ENCODE measurements around the gene DYTN. TPM values are rescaled to one million over a fixed set of nuclear protein-coding genes. Genes with fewer than 3 reads are reported as not detected.

DYTN gene
- total RNA-seq, 1 experiment from 2014 or later = not detected

DNA sequence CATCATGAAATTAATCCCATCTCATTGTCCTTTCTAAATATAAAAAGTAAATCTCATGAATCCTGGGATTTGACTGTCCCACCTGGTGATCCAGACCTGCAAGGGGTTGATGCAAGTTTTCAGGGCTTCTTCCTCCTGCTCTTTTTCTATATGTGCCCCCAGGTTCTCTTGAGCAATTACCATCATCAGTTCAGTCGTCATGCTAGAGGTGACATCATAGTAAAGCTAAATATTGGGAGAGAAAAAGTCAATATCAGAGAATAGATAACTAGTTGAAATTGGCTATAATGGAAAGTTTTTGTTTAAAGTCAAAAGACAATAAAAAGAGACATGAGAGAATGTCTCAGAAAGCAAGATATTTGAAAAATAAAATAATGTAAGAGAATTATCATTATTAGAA lies 38.6 kb upstream of the DYTN start:
- H3K36me3 ChIP-seq (ENCODE audit: control insufficient read depth in 1 of 2, insufficient read depth in 2 of 2, low read length in 2 of 2) = no peaks in the 10 kb centered on the region
- ChIA-PET RAD21 (ENCODE audit: low non-redundant PET in 1 of 2, low total read pairs in 2 of 2, uncharacterized antibody in 2 of 2, unreplicated experiment in 2 of 2) (no interaction called here), CTCF (no interaction called here), POLR2A (no interaction called here)
- no peak overlapping the region for H3K4me3 ChIP-seq (replicated peaks in 1 of 2; ENCODE audit: low read depth in 1 of 2, low read length in 2 of 2)
- H3K9ac ChIP-seq (ENCODE audit: low read length) = no peak overlapping the region
- ATAC-seq (no peak), DNase-seq (ENCODE audit: low read depth, low spot score) (no peak)
- no peaks in the 10 kb centered on the region for H3K9me2 ChIP-seq (ENCODE audit: insufficient read depth)
- H4K20me1 ChIP-seq (ENCODE audit: insufficient read depth) = no peaks in the 10 kb centered on the region
- H3K4me2 ChIP-seq (ENCODE audit: low read length) = no peak overlapping the region
- H3K9me3 ChIP-seq (ENCODE audit: control insufficient read depth in 1 of 2, insufficient read depth in 1 of 2, low read depth in 1 of 2, low read length in 2 of 2) = no peaks in the 10 kb centered on the region
- H3K4me1 ChIP-seq (ENCODE audit: control insufficient read depth in 1 of 2, insufficient read depth in 2 of 2, low read length in 2 of 2) = no peaks in the 10 kb centered on the region
- no peak overlapping the region for H2AFZ ChIP-seq (ENCODE audit: low read depth, low read length, poor library complexity, severe bottlenecking)
- no TSS peak for BruUV-seq (replicated peaks)
- H3K27ac ChIP-seq (ENCODE audit: low read depth, low read length) = no peak overlapping the region
- intact Hi-C loops (cut with micrococcal nuclease) = no loop called here
- H3K27me3 ChIP-seq (ENCODE audit: insufficient read depth, low read length) = no peaks in the 10 kb centered on the region
- TF ChIP-seq JUND (IDR thresholded peaks at IDR 0.05) (no peak), CBX3 (IDR thresholded peaks at IDR 0.05; ENCODE audit: low read depth) (no peak), FOSL1 (IDR thresholded peaks at IDR 0.05; ENCODE audit: low read depth) (no peak), ZFX (IDR thresholded peaks at IDR 0.05) (no peak), TCF7L2 (IDR thresholded peaks at IDR 0.05; ENCODE audit: borderline replicate concordance, extremely low read depth, insufficient read depth, insufficient read length) (no peak), EZH2phosphoT487 (IDR thresholded peaks at IDR 0.05; ENCODE audit: borderline replicate concordance) (no peak), ZNF274 (IDR thresholded peaks at IDR 0.05; ENCODE audit: low read depth, low read length) (no peak)
- TF ChIP-seq, protein P1, sequence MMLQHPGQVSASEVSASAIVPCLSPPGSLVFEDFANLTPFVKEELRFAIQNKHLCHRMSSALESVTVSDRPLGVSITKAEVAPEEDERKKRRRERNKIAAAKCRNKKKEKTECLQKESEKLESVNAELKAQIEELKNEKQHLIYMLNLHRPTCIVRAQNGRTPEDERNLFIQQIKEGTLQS (IDR thresholded peaks at IDR 0.05) = no peak
- TF ChIP-seq, protein P2, sequence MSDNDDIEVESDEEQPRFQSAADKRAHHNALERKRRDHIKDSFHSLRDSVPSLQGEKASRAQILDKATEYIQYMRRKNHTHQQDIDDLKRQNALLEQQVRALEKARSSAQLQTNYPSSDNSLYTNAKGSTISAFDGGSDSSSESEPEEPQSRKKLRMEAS (IDR thresholded peaks at IDR 0.05) = no peak
- no peaks in the 10 kb centered on the region for H3K79me2 ChIP-seq (ENCODE audit: insufficient read depth, low read length)

DNA sequence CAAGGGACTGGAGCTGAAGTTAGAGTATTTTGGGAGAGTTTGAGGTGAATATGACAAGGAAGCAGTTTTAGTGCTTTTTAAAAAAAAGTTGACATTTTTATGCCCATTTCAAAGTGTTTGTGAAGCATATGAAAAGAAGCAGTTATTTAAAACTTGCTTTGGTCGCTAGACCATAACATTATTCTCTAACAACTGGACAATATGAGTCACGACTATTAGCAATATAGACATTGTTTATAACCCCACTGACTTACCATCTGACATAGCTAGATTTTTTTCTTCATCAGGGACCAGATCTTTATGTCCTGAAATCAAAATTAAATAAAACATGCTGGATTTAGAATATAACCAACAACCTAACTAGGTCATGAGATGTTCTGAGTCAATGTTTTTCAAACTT lies 22.6 kb upstream of the DYTN start:
- H3K4me1 ChIP-seq (ENCODE audit: control insufficient read depth in 1 of 2, insufficient read depth in 2 of 2, low read length in 2 of 2) = no peaks in the 10 kb centered on the region
- no peaks in the 10 kb centered on the region for H3K79me2 ChIP-seq (ENCODE audit: insufficient read depth, low read length)
- no peak overlapping the region for H2AFZ ChIP-seq (ENCODE audit: low read depth, low read length, poor library complexity, severe bottlenecking)
- DNase-seq (ENCODE audit: low read depth, low spot score) = no peak
- ChIA-PET CTCF (no interaction called here), RAD21 (ENCODE audit: low non-redundant PET in 1 of 2, low total read pairs in 2 of 2, uncharacterized antibody in 2 of 2, unreplicated experiment in 2 of 2) (no interaction called here), POLR2A (no interaction called here)
- H3K9ac ChIP-seq (ENCODE audit: low read length) = no peak overlapping the region
- H3K27me3 ChIP-seq (ENCODE audit: insufficient read depth, low read length) = no peaks in the 10 kb centered on the region
- H3K4me2 ChIP-seq (ENCODE audit: low read length) = no peak overlapping the region
- H3K9me3 ChIP-seq (ENCODE audit: control insufficient read depth in 1 of 2, insufficient read depth in 1 of 2, low read depth in 1 of 2, low read length in 2 of 2) = no peaks in the 10 kb centered on the region
- no peak for TF ChIP-seq ELF1 (IDR thresholded peaks at IDR 0.05; ENCODE audit: borderline replicate concordance, low read depth)
- TF ChIP-seq, protein P1 (IDR thresholded peaks at IDR 0.05) = no peak
- no peak for TF ChIP-seq ZNF274 (IDR thresholded peaks at IDR 0.05; ENCODE audit: low read depth, low read length)
- TF ChIP-seq ZFX (IDR thresholded peaks at IDR 0.05) = no peak
- TF ChIP-seq EZH2phosphoT487 (IDR thresholded peaks at IDR 0.05; ENCODE audit: borderline replicate concordance) = no peak
- TF ChIP-seq, protein P3, sequence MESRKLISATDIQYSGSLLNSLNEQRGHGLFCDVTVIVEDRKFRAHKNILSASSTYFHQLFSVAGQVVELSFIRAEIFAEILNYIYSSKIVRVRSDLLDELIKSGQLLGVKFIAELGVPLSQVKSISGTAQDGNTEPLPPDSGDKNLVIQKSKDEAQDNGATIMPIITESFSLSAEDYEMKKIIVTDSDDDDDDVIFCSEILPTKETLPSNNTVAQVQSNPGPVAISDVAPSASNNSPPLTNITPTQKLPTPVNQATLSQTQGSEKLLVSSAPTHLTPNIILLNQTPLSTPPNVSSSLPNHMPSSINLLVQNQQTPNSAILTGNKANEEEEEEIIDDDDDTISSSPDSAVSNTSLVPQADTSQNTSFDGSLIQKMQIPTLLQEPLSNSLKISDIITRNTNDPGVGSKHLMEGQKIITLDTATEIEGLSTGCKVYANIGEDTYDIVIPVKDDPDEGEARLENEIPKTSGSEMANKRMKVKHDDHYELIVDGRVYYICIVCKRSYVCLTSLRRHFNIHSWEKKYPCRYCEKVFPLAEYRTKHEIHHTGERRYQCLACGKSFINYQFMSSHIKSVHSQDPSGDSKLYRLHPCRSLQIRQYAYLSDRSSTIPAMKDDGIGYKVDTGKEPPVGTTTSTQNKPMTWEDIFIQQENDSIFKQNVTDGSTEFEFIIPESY (IDR thresholded peaks at IDR 0.05; ENCODE audit: extremely low read depth, insufficient replicate concordance, low read length) = no peak
- TF ChIP-seq, protein P2 (IDR thresholded peaks at IDR 0.05) = no peak
- TF ChIP-seq POLR2A (IDR thresholded peaks at IDR 0.05; ENCODE audit: borderline replicate concordance, extremely low read depth, insufficient read depth, insufficient read length) = no peak
- TF ChIP-seq, protein P4, sequence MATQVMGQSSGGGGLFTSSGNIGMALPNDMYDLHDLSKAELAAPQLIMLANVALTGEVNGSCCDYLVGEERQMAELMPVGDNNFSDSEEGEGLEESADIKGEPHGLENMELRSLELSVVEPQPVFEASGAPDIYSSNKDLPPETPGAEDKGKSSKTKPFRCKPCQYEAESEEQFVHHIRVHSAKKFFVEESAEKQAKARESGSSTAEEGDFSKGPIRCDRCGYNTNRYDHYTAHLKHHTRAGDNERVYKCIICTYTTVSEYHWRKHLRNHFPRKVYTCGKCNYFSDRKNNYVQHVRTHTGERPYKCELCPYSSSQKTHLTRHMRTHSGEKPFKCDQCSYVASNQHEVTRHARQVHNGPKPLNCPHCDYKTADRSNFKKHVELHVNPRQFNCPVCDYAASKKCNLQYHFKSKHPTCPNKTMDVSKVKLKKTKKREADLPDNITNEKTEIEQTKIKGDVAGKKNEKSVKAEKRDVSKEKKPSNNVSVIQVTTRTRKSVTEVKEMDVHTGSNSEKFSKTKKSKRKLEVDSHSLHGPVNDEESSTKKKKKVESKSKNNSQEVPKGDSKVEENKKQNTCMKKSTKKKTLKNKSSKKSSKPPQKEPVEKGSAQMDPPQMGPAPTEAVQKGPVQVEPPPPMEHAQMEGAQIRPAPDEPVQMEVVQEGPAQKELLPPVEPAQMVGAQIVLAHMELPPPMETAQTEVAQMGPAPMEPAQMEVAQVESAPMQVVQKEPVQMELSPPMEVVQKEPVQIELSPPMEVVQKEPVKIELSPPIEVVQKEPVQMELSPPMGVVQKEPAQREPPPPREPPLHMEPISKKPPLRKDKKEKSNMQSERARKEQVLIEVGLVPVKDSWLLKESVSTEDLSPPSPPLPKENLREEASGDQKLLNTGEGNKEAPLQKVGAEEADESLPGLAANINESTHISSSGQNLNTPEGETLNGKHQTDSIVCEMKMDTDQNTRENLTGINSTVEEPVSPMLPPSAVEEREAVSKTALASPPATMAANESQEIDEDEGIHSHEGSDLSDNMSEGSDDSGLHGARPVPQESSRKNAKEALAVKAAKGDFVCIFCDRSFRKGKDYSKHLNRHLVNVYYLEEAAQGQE (IDR thresholded peaks at IDR 0.05; ENCODE audit: low read depth) = no peak
- H3K27ac ChIP-seq (ENCODE audit: low read depth, low read length) = no peak overlapping the region
- no TSS peak for BruUV-seq (replicated peaks)
- H3K4me3 ChIP-seq (replicated peaks in 1 of 2; ENCODE audit: low read depth in 1 of 2, low read length in 2 of 2) = no peak overlapping the region
- no peaks in the 10 kb centered on the region for H3K9me2 ChIP-seq (ENCODE audit: insufficient read depth)
- ATAC-seq = no peak
- no peaks in the 10 kb centered on the region for H3K36me3 ChIP-seq (ENCODE audit: control insufficient read depth in 1 of 2, insufficient read depth in 2 of 2, low read length in 2 of 2)
- intact Hi-C loops (cut with micrococcal nuclease) = no loop called here
- H4K20me1 ChIP-seq (ENCODE audit: insufficient read depth) = no peaks in the 10 kb centered on the region

All from HCT116 (cell line).